T-helper 17 cell (primary cell): ENCODE measurements around the gene DNAAF2. TPM values are rescaled to one million over a fixed set of nuclear protein-coding genes. Genes with fewer than 3 reads are reported as not detected.

Experiments used
- ATAC-seq: fragments of 150-1000 bp; cut with Tn5 transposase; 2 replicates; pipeline ENCODE4 v1.10.0; 2021; ENCODE audit warnings: mild to moderate bottlenecking, moderate library complexity
- DNase-seq, 3 donors: peaks; one replicate each; pipeline versions ENCODE4 v3.0.0 to v3.0.0-alpha.2; 2020 to 2021
- H3K9me3 ChIP-seq: one replicate; pipeline ENCODE4 v1.7.0; 2013; ENCODE audit warnings: low read length, mild to moderate bottlenecking; ENCODE audit not compliant: control insufficient read depth, poor library complexity, severe bottlenecking
- H3K27ac Mint-ChIP-seq: one replicate; pipeline ENCODE4 v1.8.0; 2022; ENCODE audit warnings: mild to moderate bottlenecking, moderate library complexity, mixed read lengths
- H3K27me3 Mint-ChIP-seq: one replicate; pipeline ENCODE4 v1.8.0; 2022; ENCODE audit warnings: mixed read lengths
- H3K36me3 Mint-ChIP-seq: one replicate; pipeline ENCODE4 v1.8.0; 2022; ENCODE audit warnings: low read depth, mixed read lengths
- H3K4me1 Mint-ChIP-seq: one replicate; pipeline ENCODE4 v1.8.0; 2022; ENCODE audit warnings: mild to moderate bottlenecking, mixed read lengths
- H3K4me3 Mint-ChIP-seq: one replicate; pipeline ENCODE4 v1.8.0; 2022; ENCODE audit warnings: mild to moderate bottlenecking, moderate library complexity, mixed read lengths
- total RNA-seq, 4 donors: library from RNA in 2 of 4; stranded (reverse) in 2 of 4; gene quantifications; one replicate each; pipeline ENCODE4 v1.2.3 and lab custom pipeline; 2022 to 2026

The DNAAF2 gene
- total RNA-seq, 2 donors from 2014 or later: 25.7 to 34.0 TPM

DNA sequence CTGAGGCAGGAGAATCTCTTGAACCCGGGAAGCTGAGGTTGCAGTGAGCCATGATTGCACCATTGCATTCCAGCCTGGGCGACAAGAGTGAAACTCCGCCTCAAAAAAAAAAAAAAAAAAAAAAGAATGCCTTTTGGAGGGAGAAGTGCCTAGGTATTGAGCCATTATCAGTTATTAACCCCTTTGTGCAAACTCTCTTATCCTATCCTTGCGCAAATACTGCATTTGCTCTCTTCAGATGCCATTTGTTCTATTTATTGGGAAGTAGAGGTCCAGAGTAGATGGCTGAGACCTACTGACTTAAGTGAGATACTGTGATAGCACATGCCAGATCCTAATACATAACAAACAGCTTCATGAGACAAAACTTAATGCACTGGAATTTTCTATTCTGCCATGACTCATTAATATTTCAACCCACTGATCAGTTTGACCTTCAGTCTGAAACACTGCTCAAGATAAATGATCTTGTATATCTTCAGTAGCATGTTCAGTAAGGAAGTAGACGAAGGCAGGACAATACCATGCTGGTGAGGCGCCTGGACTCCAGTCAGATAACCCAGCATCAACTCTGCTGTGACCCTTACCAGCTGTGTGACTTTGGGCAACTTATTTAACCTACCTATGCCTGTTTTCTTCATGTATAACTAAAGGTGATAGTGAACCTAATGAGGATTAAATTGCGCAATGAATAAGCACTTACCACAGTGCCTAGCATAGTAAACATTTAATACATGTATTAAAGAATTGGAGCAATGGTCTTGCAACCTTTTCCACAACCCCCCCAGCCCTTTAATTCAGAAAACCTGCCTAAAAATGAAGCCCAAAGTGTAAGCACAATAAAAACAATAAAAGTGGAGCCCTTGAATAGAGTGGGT, 5.7 kb upstream of the DNAAF2 start:
- ATAC-seq (no peak), DNase-seq (no peak)
- H3K36me3 Mint-ChIP-seq: peaks cover 14% of the 10 kb centered on the region
- H3K27ac Mint-ChIP-seq: peak overlapping the region; percentile 90
- H3K9me3 ChIP-seq: no peaks in the 10 kb centered on the region
- H3K27me3 Mint-ChIP-seq: no peaks in the 10 kb centered on the region
- no peak overlapping the region for H3K4me3 Mint-ChIP-seq
- H3K4me1 Mint-ChIP-seq: peaks cover 28% of the 10 kb centered on the region

DNA sequence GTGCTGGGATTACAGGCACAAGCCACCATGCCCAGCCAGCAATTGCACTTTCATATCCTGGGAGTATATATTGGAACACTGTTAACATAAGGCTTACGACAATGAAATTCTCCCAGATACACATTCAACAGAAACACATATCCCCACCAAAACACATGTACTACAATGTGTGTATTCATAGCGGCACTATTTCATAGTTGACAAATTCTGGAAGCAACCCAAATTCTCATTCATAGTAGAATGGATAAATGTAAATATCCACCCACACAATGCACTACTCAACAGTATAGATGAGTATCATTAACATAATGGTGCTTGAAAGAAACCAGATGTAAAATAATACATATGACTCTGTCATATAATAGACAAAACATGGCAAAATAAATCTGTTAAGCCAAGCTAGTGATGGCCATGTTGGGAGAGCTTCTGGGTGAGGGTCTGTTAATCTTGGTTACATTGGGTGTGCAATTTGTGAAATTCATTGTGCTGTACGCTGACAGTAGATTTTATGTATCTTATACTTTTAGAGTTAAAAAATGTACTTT, 2.6 kb upstream of the DNAAF2 start:
- Mint-ChIP-seq H3K4me3 (no peak overlapping the region), H3K27ac (peak overlapping the region; percentile 98), H3K27me3 (no peaks in the 10 kb centered on the region), H3K4me1 (peaks cover 45% of the 10 kb centered on the region), H3K36me3 (peaks cover 14% of the 10 kb centered on the region)
- ATAC-seq: no peak
- no peak for DNase-seq
- no peaks in the 10 kb centered on the region for H3K9me3 ChIP-seq

- Mint-ChIP-seq H3K36me3 (peaks cover 9% of the 10 kb centered on the region), H3K4me1 (peaks cover 41% of the 10 kb centered on the region), H3K27ac (peak overlapping the region; percentile 98), H3K4me3 (peak overlapping the region; percentile 66), H3K27me3 (no peaks in the 10 kb centered on the region)
- ATAC-seq (no peak), DNase-seq (no peak)
- H3K9me3 ChIP-seq: no peaks in the 10 kb centered on the region
Measured at GRCh38 chr14:49636866-49637265, 1.8 kb upstream of the DNAAF2 start.

DNA sequence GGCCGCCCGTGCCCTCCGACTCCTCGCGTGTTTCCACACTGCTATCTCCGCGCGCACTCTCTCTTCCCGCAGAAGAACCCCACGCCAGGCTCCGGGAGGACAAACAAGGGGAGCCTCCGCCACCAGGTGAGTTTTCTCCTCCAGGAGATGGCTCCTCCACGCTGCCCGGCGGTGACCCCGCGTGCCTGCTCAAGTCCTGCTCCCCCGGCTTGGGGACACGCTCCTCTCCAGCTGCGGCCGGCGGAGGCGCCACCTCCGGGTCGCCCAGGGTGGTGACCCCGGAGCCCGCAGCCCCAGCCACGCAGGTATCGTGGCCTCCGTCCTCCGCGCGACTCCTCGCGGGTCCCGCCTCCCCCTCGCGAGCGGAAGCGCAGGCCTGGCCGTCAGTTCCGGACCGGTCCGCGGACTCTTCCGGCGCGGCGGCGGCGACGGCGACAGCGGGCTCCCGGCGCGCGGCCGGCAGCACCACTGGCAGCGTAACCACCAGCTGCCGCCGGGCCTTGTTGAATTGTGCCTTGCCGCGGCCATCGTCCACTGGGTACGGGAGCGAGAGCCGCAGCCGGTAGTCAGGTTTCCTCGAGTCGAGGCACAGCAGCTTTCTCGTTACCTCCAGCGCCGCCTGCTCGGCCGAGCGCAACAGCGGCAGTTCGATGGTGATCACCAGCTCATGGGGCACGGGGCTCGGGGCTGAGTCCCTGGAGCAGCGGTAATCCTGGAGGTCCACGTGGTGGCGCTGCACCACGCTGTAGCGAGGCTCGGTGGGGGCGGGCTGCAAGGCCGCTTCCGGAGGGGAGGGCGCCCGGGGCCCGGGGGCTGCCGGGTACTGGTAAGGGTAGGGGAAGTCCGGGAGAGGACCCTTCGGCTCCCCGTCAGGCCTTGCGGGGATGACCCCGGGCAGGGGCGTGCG, 1.2 kb downstream of the DNAAF2 start:
- H3K27me3 Mint-ChIP-seq: no peaks in the 10 kb centered on the region
- no peaks in the 10 kb centered on the region for H3K9me3 ChIP-seq
- peak overlapping the region; percentile 97 for H3K4me3 Mint-ChIP-seq
- peak overlapping the region; percentile 98 for H3K27ac Mint-ChIP-seq
- peaks cover 7% of the 10 kb centered on the region for H3K36me3 Mint-ChIP-seq
- H3K4me1 Mint-ChIP-seq: peaks cover 39% of the 10 kb centered on the region
- ATAC-seq (peak; percentile 81), DNase-seq (peak; percentile 89 to 92 (median 89))

GRCh38 chr14:49623941-49624839, 10.9 kb downstream of the DNAAF2 start:
- peaks cover 5% of the 10 kb centered on the region for H3K36me3 Mint-ChIP-seq
- H3K27me3 Mint-ChIP-seq: no peaks in the 10 kb centered on the region
- H3K4me3 Mint-ChIP-seq: peak overlapping the region; percentile 67
- peaks cover 20% of the 10 kb centered on the region for H3K4me1 Mint-ChIP-seq
- DNase-seq (peak in 1 of 3 donors; percentile 24), ATAC-seq (peak; percentile 39)
- H3K9me3 ChIP-seq: no peaks in the 10 kb centered on the region
- peak overlapping the region; percentile 99 for H3K27ac Mint-ChIP-seq

DNA sequence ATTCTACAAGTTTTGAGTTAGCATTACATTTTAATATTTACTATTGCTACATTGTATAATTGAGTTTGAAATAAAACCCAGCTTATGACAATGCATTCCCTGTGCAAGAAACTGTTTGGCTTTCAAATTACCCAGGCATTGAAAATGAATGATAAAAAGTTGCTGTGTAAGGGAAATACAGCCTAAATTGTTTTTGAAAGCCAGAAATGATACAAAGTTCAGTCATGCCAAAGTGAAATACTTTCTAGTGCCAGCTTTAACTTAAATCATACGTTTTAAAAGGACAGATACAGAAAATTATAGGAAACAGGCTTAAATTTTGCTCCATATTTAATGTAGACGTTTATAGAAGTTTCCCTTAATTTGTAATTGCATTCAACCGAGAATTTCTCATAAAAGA, 11.7 kb downstream of the DNAAF2 start:
- DNase-seq (no peak), ATAC-seq (no peak)
- peaks cover 8% of the 10 kb centered on the region for H3K36me3 Mint-ChIP-seq
- peak overlapping the region; percentile 99 for H3K27ac Mint-ChIP-seq
- H3K9me3 ChIP-seq: no peaks in the 10 kb centered on the region
- no peaks in the 10 kb centered on the region for H3K27me3 Mint-ChIP-seq
- H3K4me1 Mint-ChIP-seq: peaks cover 26% of the 10 kb centered on the region
- H3K4me3 Mint-ChIP-seq: peak overlapping the region; percentile 67

DNA sequence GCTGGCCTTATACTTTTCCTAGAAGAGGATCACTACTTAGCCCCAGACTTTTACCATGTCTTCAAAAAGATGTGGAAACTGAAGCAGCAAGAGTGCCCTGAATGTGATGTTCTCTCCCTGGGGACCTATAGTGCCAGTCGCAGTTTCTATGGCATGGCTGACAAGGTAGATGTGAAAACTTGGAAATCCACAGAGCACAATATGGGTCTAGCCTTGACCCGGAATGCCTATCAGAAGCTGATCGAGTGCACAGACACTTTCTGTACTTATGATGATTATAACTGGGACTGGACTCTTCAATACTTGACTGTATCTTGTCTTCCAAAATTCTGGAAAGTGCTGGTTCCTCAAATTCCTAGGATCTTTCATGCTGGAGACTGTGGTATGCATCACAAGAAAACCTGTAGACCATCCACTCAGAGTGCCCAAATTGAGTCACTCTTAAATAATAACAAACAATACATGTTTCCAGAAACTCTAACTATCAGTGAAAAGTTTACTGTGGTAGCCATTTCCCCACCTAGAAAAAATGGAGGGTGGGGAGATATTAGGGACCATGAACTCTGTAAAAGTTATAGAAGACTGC, 12.9 kb downstream of the DNAAF2 start:
- Mint-ChIP-seq H3K4me3 (peak overlapping the region; percentile 96), H3K27me3 (no peaks in the 10 kb centered on the region), H3K4me1 (peaks cover 34% of the 10 kb centered on the region), H3K36me3 (peaks cover 11% of the 10 kb centered on the region), H3K27ac (peak overlapping the region; percentile 99)
- ATAC-seq (no peak), DNase-seq (no peak)
- H3K9me3 ChIP-seq: no peaks in the 10 kb centered on the region

GRCh38 chr14:49621114-49621881, 13.7 kb downstream of the DNAAF2 start:
- Mint-ChIP-seq H3K27ac (peak overlapping the region; percentile 99), H3K36me3 (peaks cover 11% of the 10 kb centered on the region), H3K4me1 (peaks cover 35% of the 10 kb centered on the region), H3K27me3 (no peaks in the 10 kb centered on the region), H3K4me3 (peak overlapping the region; percentile 96)
- no peak for DNase-seq
- ATAC-seq: peak; percentile 7
- H3K9me3 ChIP-seq: no peaks in the 10 kb centered on the region

DNA sequence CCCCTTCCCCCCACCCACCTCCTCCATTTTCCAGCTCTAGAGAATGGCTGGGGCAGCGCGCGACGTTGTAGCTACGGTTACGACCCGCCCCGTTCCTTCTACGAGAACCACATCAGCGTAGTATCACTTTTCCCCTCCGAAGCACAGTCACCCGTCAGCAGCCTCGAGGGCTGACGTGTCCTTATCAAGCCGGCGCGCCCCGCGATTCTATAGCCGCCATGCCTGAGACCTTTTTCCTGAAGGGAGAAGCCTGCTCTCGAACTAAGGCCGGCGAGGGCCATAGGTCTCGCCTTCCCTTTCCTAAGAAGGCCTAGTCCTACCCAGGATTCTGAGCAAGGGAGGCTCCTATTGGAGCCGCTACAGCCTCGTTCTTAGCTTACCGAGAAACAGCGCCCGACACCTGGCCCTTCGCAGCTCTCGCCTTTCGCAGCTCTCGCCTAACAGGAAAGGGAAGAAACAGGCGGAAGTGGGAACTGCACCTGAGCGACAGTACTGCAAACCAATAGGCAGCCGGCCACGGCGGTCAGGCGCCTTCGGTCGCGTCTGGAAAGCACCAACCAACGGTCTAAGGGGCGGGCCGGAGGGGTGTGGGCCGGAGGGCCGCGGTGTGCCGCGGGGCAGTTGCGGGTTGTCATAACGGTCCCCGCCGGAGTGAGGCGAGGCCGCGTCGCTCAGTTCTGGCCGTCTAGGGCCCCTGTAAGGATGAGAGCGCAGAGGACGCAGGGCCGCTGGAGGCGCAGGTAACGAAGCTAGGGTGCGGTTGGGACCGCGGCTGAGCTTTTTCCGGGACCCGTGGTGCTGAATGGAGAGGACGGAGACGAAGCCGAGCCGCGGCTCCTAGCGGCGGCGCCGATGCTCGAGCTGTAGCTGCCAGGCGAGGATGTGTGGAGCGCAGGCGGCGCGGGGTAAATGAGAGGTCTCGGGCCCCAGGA, 14.6 kb downstream of the DNAAF2 start, which contains the start of the genes MGAT2 and RPL36AL:
Gene MGAT2 (plus strand): TSS at position 618 of the 932 bp plus-strand sequence. CDS start 470 bp downstream, outside the sequence.
Gene RPL36AL (minus strand): TSS at position 445 of the 932 bp plus-strand sequence. CDS start 1,522 bp downstream, outside the sequence.
- ATAC-seq (peak; percentile 84), DNase-seq (peak; percentile 83 to 88 (median 87))
- Mint-ChIP-seq H3K27me3 (no peaks in the 10 kb centered on the region), H3K36me3 (peaks cover 11% of the 10 kb centered on the region), H3K4me1 (peaks cover 32% of the 10 kb centered on the region), H3K27ac (peak within 1 kb of the TSS; percentile 99), H3K4me3 (peak within 1 kb of the TSS; percentile 96)
- H3K9me3 ChIP-seq: no peaks in the 10 kb centered on the region

DNA sequence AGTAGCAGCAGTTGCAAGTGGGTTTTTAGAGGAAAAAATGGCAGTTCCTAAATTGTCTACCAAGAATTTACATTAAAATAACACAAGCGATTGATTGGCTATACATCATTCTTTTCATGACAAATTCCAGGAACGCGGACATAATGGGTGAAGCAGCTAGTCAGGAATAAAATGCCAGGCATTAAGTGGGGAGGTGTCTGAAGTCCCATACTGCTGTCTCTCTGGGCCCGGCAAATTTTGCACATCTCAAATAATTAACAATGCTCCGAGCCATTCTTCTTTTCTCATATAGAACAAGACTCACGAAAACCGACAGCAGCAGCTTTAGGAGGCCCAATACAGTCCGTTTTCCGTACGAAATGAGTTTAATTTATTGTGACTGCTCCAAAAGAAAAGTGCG, 15.3 kb downstream of the DNAAF2 start:
- Mint-ChIP-seq H3K27me3 (no peaks in the 10 kb centered on the region), H3K4me1 (peaks cover 32% of the 10 kb centered on the region), H3K4me3 (peak overlapping the region; percentile 96), H3K27ac (peak overlapping the region; percentile 99), H3K36me3 (peaks cover 11% of the 10 kb centered on the region)
- ATAC-seq (no peak), DNase-seq (no peak)
- no peaks in the 10 kb centered on the region for H3K9me3 ChIP-seq
